Tongue (tissue), 2 donors: ENCODE data around the gene MMP3. TPM values are rescaled to one million over a fixed set of nuclear protein-coding genes. Genes with fewer than 3 reads are reported as not detected.

Source experiments
- DNase-seq: peaks from one replicate; pipeline ENCODE4 v3.0.0-alpha.2; 2015
- total RNA-seq: library from RNA; depleted of rRNA; stranded (reverse); fragments of >200 nt; gene quantifications from one replicate; pipeline ENCODE4 v1.2.3, GENCODE V29; 2014

The MMP3 gene
- total RNA-seq, 1 donor from 2014 or later, result 0.10 TPM

GRCh38 chr11:102791271-102792036, 52.0 kb downstream of the MMP3 start:
- no peak for DNase-seq

- no peak for DNase-seq
Observed at GRCh38 chr11:102788334-102788995, 54.9 kb downstream of the MMP3 start.

Other genes starting within 250 kb of the MMP3 start
- gene MMP20, start 218.3 kb downstream of the MMP3 start, total RNA-seq, result not detected
- 1.6 TPM for gene MMP27, start 137.8 kb downstream of the MMP3 start, total RNA-seq
- 0.51 TPM for gene MMP8, start 118.7 kb downstream of the MMP3 start, total RNA-seq
- gene MMP10, start 63.0 kb downstream of the MMP3 start, total RNA-seq, result 3.2 TPM
- 4.3 TPM for gene MMP1, start 45.4 kb downstream of the MMP3 start, total RNA-seq
- not detected for gene MMP12, start 31.4 kb upstream of the MMP3 start, total RNA-seq
- gene MMP13, start 112.1 kb upstream of the MMP3 start, total RNA-seq, result not detected
- gene DCUN1D5, start 248.6 kb upstream of the MMP3 start, total RNA-seq, result 44.5 TPM